HG03520 (cell line): ENCODE data around the gene KDF1.

ENCODE experiments used
- ATAC-seq: cut with Tn5 transposase; IDR thresholded peaks from one replicate; pipeline ENCODE4 v1.9.1; 2021; ENCODE audit warnings: mild to moderate bottlenecking, moderate library complexity; ENCODE audit not compliant: unreplicated experiment

Gene KDF1, protein sequence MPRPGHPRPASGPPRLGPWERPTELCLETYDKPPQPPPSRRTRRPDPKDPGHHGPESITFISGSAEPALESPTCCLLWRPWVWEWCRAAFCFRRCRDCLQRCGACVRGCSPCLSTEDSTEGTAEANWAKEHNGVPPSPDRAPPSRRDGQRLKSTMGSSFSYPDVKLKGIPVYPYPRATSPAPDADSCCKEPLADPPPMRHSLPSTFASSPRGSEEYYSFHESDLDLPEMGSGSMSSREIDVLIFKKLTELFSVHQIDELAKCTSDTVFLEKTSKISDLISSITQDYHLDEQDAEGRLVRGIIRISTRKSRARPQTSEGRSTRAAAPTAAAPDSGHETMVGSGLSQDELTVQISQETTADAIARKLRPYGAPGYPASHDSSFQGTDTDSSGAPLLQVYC

DNA sequence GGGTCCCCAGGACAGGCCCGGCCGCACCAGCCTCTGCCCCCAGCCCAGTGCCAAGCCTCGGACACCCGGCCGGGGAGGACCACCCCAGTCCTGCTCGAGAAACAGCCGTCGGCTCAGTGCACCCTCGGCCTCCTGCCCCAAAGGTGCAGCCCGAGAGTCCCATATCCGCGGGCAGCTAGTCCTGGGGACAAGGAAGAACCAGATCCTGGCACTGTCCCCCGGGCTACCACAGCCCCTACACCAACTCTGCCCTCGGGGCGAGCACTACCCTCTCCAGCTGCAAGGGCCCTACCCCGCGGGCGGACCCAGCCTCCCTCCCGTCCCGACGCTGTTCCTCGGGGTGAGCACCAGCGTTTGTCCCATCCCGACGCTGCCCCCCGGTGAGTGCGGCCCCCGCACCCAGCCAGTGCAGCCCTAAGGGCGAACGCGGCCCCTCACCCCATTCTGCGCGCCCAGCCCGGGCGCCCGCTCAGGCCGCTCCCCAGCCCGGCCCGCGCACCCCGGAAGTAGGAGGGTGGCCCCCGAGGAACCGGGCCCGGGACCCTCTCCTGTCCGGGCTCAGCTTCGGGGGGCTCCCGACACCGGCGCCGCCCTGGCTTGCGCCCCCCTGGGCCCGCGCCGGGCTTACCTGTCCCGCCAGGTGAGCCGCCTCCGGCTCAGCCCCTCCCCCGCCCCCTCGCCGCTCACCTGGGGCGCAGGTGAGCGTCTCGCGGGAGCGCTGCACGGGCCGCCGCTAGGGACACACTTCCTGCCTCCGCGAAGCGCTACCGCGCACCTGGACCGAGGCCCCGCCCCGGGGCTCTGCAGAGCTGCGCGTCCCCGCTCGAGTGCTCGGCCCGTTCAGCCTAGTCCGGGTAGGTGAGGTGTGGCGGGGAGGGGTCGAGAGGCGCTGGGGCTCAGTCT lies at the start of gene KDF1:
TSS of gene KDF1 (minus strand) at position 747 of the 903 bp plus-strand sequence. CDS start 8,088 bp downstream, outside the sequence.
- no peak for ATAC-seq

DNA sequence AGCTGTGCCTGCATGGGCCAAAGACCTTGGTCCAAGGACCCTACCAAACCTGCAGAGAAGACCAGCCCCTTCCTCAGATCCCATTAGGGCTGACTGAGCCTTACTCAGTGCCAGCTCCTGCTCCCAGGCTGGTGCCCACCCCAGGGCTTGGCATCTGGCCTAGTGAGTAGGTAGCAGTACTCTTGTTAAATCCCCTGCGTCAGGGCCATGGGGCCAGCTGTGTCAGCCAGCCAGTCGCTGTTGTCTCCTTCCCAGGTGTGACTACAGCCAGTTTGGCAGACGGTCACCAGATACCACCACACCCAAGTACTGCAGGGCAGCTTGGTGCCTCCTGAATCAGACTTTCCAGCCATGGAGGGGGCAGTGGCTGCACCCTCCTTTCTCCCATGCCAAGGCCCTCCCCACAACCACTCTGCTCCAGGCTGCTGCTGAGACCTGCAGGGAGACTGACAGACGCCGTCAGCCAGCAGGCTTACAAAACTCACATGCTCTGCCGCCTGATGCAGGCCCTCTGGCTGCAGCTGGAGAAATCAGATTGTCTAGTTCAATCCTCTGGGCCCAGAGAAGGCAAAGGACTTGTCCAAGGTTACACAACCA lies 49.4 kb upstream of the KDF1 start:
- ATAC-seq, result no peak

DNA sequence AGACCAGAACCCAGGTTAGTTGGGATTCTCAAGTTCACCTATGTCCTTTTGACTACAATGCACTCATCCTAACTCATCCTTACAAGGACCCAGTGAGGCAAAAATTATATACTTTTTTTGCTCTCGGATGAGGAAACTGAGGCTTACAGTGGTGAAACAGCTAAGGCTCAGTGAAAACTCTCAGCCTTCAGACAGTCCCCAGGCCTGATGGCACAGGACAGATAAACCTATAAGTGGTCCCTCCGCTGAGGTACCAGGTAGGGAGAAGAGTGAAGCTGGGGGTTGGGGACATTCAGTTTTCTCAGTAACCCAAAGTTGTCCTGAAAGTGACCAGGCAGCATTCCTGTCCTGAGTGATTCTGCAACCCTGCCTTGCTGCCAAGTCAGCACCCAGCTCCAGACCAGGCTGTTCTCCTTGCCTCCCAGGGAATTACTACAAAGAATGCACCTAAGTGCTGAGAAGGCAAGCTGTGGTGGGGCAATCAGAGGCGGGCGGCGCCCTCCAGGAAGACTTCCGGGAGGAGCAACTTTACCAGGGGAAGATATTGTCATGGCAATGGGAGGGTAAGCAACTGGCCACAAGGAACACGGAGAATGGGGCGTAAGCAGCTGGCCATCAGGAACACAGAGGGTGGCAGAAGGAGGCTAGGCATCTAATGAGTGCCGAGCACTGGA lies 47.8 kb upstream of the KDF1 start:
- ATAC-seq, result no peak

DNA sequence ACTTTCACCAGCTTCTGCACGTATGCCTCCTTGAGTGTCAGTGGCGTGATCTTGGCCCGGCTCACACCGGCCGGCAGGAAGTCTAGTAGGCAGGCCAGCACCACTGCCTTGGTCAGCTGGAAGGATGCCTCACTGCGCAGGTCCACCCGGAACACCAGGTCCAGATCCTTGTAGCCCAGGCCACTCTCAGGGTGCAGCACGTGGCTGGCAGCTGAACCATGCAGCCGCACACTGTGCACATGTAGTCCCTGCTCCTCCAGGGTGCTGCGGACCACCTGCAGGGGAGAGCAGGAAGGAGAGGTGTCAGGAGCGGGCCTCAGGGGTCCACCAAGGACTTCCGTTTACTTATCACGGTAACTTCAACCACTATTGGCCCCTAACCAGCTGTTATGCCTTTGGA lies 46.4 kb upstream of the KDF1 start:
- ATAC-seq, result no peak

DNA sequence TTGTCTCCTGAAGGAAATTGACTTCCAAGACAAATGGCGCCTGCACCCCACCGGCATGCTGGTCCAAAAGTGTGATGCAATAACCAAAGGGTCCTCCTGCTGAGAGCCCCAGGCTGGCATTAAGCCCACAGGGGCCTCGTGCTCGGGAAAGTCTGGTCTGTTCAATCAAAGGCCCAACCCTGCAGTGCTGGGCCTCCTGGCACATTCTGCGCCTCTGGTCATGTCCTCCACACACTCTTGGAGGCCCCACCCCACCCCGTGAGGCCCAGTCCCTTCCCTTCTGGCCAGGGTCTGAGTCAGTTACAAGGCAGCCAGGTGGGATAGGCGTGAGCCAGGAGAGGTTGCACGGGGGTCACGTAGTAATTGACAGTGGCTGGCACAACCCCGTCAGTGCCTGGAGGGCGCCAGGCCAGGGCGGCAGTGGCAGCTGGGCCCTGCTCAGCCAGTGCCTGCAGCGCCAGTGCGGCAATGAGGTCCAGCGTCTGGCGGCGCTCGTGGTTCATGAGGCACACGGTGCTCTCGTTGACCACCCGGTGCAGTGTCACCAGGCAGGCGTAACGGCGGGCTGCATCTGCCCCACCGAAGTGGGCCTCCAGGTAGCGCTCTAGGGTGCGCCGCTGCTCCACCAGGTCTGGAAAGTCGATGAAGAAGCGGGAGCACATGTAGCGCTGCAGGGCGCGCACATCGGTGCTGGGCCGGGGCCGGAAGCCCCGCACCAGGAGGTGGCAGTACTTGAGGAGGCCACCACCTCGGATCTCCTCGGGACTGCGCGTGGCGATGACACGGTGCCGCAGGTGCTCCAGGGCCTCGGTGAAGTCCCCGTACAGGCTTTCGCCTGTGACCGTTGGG lies 45.6 kb upstream of the KDF1 start:
- ATAC-seq, result no peak

DNA sequence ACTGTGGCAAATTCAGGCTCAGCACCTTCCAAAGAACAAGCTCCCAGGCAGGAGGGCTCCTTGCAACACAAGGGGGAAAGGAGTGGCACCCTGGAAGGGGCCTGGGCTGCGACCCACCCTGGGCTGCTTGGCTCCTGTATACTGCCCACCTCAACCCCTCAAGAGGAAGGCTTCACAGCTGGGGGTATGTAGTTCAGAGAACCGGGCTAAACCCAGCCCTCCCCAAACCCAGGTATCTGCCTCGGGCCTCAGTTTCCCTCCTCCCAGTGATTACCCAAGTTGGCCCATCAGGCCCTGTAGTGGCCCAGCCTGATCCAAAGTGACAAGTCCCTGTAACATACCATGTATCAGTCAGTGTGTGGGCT lies 44.9 kb upstream of the KDF1 start:
- ATAC-seq, result no peak

DNA sequence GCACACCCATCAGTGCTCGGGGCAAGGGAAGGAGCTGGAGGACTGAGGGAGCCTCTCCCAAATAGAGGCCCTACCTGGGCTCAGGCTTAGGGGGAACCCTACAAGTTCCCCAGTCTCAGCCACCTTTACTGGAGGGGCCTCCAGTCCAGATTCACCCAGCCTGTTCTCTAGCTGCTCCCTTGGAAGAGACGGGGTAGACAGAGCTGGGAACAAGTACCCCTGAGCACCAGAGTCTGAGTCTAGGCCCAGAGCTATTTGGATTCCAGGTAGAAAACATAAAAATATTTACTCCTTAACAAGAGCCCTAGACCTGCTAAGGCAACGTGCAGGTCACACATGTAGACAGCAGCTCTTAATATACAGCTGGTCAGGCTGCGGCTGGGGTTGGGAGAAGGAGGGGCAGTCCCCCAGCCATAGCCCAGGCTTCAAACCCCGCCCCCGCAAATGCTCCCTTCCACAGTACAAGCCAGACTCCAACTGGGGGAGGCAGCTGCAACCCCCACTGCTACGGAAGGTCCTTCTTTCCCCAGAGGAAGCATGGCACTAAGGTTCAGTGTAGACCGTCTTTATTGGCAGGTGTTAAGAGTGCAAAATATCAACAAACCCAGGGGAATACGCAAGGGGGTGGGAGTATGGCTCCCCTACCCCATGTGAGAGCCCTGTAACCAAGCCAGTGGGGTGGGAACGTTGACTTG lies 44.4 kb upstream of the KDF1 start:
- no peak for ATAC-seq

DNA sequence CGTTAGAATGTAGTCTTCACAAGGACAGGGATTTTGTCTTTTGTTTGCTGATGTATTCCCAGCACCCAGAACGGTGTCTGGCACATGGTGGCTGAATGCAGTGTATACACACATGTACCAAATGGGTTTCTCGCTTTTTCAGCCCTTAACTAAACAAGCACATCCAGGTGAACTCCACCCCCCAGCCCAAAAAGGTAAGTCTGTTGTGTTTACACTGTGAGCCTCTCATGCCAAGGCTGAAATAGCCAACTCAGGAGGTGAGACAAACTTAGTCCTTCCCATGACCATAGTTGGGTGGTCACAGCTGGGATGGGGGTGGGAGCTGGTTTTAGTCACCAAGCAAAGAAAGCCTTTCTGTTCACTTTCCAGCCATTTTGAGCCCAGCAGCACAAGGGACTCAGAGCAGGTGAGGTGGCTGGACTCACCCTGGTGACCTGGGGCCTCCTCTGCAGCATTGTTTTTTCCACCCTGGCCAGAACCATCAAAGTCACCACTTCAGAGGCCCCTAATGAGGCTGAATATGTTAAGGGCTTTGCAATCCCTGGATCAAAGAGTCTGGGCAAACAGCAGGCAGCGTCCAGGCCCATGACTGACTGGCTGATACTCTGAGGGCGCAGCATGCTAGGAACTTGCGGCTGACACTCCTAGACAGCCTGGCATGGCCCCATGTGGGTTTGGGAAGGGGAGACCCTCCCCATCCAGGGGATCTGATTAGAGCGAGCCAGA lies 43.6 kb upstream of the KDF1 start:
- no peak for ATAC-seq

DNA sequence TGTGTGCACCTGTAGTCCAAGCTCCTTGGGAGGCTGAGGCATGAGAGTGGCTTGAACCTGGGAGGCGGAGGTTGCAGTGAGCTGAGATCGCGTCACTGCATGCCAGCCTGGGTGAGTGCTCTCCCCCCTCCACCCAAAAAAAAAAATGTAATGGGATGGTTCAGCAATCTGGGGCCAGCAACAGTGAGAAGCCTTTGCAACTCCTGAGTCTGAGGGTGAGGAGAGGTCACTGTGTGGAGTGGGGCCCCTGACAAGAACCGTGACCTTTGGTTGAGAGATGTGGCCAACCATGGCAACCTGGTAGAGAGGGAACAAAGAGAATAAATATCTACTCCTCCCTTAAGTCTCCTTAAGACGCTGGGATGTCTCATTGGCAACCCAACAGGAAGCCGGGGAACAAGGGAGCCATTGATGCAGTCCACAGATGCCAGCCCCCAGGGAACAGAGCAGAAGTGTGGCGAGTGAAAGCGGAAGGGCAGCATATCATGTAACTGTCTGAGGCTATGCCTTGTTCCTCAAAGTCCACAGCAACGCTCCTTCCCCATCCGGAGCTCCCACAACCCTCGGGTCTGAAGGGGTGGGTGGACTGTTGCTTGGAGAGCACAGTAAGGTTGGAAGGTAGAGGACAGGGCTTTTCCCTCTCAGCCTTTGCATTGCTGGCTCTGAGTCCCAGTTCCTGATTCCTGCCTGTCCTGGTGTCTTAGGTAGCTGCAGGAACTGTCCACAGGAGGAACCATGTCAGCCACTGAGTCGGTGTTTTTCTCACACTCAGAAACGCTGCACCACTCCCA lies 41.5 kb upstream of the KDF1 start:
- no peak for ATAC-seq

DNA sequence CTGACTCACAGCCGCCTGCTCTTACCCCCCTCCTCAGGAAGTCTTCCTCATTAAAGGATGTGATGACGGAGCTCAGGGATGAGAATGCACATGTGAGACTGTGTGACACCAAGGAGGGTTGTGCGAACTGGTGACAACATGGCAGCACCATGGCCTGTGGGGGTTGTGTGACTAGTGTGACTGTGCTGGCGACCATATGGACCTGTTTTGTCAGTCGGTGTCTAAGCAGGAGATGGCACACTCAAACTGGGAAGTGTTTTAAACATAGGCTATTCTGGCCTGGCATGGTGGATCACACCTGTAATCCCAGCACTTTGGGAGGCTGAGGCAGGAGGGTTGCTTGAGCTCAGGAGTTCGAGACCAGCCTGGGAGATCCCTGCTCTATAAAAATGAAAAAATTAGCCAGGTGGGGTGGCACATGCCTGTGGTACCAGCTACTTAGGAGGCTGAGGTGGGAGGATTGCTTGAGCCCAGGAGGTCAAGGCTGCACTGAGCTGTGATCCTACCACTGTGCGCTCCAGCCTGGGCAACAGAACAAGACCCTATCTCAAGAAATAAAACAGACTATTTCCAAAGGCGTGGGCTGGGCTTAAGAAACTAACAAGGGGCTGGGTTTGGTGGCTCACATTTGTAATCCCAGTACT lies 40.7 kb upstream of the KDF1 start:
- no peak for ATAC-seq

DNA sequence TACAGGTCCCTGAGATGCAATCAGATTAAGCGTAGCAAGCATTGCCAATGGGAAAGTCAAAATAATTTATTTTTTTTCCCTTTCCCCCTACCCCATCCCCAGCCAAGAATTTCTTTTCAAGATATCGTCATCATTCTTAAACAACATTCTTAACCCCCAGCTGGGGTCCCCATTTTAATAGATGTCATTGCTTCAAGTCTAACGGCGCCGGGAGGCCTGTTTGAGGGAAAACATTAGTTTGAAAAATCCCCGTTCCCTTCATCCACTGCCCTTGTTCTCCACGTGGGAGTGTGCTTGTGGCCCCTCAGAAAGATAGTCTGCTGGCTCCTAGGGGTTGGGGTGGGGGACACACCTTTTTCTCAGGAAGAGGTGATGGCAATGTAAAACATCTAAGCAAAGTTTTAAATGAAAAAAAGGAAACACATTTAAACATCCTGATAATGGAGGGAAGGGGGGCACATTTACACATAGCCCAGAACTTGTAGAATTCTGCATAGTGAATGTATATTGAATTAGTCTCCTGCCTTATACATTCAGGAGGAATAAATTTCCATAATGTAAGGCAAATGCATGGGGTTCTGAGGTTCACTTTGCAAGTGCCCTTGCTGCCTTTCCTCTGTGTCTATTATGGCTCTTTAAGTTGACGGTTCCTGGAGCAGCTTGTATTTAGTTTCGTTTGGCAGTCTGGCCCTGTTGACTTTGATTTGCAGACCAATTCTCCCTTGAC lies 40.0 kb upstream of the KDF1 start:
- ATAC-seq, result no peak

DNA sequence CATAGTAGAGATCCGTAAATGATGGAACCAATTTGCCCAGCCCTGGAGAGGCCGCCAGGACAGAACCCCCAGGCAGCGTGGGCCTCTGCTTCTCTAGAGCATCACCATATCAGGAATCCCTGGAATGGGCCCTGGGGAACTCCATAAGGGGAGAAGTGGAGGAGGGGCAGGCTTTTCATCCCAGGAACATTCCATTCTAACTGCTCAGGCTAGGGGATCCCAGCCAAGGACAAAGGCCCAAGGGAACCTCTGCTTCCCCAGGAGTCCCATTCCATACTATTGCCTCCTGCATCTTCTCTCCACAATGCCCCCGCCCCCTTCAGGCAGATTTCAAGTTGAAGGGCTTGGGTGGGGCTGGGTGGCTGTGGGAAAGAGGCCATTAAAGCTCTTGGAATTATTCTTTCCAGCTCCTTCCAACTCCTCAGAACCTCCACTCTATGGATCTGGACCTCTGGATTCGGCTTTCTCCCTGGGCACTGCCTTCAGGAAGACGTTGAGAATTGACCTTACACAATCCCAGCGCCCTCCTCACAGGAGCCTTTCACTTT lies 39.2 kb upstream of the KDF1 start:
- no peak for ATAC-seq

DNA sequence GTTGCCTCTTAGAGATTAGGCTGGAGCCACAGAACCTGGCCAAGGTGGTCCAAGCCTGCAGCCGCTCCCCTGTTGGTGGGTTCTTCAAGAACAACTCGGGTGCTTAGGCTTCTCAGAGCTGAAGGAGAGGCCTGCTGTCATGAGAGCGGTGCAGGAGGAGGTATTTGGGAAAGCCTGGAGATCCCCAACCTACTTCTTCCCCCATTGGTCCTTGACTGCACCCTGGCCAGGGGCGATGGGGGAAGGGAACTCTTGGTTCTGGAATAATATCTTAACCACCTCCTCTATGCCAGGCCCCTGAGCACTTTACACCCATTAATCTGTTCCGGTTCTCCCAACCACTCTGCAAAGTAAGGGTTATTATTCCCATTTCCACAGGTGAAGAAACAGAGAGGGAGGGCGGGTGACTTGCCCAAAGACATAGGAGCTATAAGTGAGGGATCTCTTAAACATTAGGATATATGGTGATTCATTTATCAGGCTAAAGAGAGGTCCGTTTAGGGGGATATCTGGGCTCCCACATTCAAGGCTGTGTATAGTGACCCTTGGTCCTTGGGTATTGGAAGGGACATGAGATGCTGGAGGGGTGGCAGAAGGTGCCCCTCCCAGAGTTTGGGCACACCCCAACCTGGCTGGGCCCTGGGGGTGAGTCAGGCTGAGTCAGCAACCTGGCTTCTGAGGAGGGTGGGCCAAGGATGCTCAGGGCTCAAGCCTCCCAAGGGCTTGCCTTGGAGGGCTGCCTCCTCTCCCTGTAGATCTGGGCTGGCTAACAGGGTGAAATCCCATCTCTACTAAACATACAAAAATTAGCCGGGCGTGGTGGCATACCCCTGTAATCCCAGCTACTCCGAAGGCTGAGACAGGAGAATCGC lies 38.4 kb upstream of the KDF1 start:
- no peak for ATAC-seq

DNA sequence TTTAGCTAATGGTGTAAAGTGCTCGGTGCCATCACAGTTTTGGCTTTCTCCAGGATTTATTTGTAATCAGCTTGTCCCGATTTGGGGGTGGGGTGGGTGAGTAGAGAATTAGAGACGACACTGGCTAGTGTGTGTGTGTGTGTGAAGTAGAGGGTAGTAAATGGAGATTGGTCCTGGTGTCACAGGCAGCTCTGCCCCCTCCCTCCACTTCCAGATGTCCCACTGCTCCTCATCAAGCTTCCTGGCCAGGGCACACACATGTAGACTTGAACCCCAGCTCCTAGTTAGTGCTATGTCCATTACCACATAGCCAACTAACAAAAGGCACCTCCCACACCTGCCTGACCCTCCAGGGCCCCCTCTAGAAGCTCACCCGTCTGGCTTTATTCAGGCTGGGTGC lies 36.4 kb upstream of the KDF1 start:
- ATAC-seq, result no peak

DNA sequence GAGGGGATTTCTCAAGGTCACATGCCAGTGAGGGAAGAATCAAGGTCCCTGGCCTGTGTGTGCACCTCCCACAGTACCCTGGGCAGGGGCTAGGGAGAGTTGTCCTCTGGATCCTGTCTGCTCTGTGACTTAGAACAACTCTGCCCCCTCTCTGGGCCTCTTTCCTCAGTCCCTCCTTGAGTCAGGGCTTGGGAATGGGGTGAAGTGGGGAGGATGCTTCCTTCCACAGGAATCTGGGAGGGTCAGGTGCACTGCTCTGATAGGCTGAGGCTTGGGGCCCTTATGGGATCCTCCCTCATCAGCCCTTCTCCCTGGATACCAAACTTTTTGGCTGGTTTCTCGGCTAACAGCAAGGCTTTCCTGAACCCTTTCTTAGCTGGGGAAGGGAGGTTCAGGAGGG lies 35.8 kb upstream of the KDF1 start:
- no peak for ATAC-seq
